GM19324 (cell line): Measurements from ENCODE around the gene PMEPA1.

ENCODE experiments used
- ATAC-seq: cut with Tn5 transposase; IDR thresholded peaks from one replicate; pipeline ENCODE4 v1.9.1; 2021; ENCODE audit warnings: mild to moderate bottlenecking, moderate library complexity; ENCODE audit not compliant: unreplicated experiment, low FRiP score

Gene PMEPA1

GRCh38 chr20:57696401-57696961 is 13.3 kb downstream of the PMEPA1 start:
- ATAC-seq = no peak

GRCh38 chr20:57695940-57696339 is 13.9 kb downstream of the PMEPA1 start:
- no peak for ATAC-seq

GRCh38 chr20:57695012-57695411 is 14.8 kb downstream of the PMEPA1 start:
- no peak for ATAC-seq

- ATAC-seq = no peak
Observed at GRCh38 chr20:57694481-57694880, 15.3 kb downstream of the PMEPA1 start.

GRCh38 chr20:57693670-57694329 is 16.0 kb downstream of the PMEPA1 start:
- ATAC-seq = no peak

- no peak for ATAC-seq
Observed at GRCh38 chr20:57693002-57693582, 16.7 kb downstream of the PMEPA1 start.

GRCh38 chr20:57692393-57692792 is 17.4 kb downstream of the PMEPA1 start:
- no peak for ATAC-seq

GRCh38 chr20:57691699-57692098 is 18.1 kb downstream of the PMEPA1 start:
- ATAC-seq = no peak

- no peak for ATAC-seq
Observed at GRCh38 chr20:57690525-57690924, 19.3 kb downstream of the PMEPA1 start.

GRCh38 chr20:57689745-57690481 is 19.9 kb downstream of the PMEPA1 start:
- no peak for ATAC-seq

GRCh38 chr20:57688864-57689263 is 21.0 kb downstream of the PMEPA1 start:
- ATAC-seq = no peak

GRCh38 chr20:57688295-57688694 is 21.5 kb downstream of the PMEPA1 start:
- ATAC-seq = no peak

GRCh38 chr20:57686931-57687652 is 22.7 kb downstream of the PMEPA1 start:
- ATAC-seq = no peak

- no peak for ATAC-seq
Observed at GRCh38 chr20:57685146-57685758, 24.6 kb downstream of the PMEPA1 start.

GRCh38 chr20:57684808-57685140 is 25.0 kb downstream of the PMEPA1 start:
- no peak for ATAC-seq

- ATAC-seq = no peak
Observed at GRCh38 chr20:57683881-57684807, 25.7 kb downstream of the PMEPA1 start.

- ATAC-seq = no peak
Observed at GRCh38 chr20:57683287-57683686, 26.5 kb downstream of the PMEPA1 start.

- peak; percentile 48 for ATAC-seq
Observed at GRCh38 chr20:57682184-57683101, 27.4 kb downstream of the PMEPA1 start.
